Activated naive CD4-positive, alpha-beta T cell treated with anti-CD3 and anti-CD28 coated beads, Interleukin-2, amount 10 ng/mL, durations not matched to agents 7 days and 5 days (primary cell): ENCODE measurements around the gene PCDHGA10.
"Not testable (repeated sequence)": the region's sequence is repeated elsewhere in the genome, so short reads cannot be mapped to it uniquely, and the experiment has no call there.

Experiments used
- CTCF ChIA-PET: fragments of 350-600 bp; sonication (Branson Sonifier 250); formaldehyde crosslinking; loops from one replicate; lab custom pipeline; 2021; ENCODE audit warnings: antibody characterized with exemption; lab: Charles Lee
- DNase-seq: peaks from one replicate; pipeline ENCODE4 v3.0.0-alpha.2; 2020
- H3K27ac Mint-ChIP-seq: one replicate; pipeline ENCODE4 v1.8.0; 2021; ENCODE audit warnings: mild to moderate bottlenecking, moderate library complexity, mixed read lengths
- H3K27me3 Mint-ChIP-seq: one replicate; pipeline ENCODE4 v1.8.0; 2021; ENCODE audit warnings: mild to moderate bottlenecking, mixed read lengths
- H3K36me3 Mint-ChIP-seq: one replicate; pipeline ENCODE4 v1.8.0; 2021; ENCODE audit warnings: mixed read lengths
- H3K4me1 Mint-ChIP-seq: one replicate; pipeline ENCODE4 v1.8.0; 2021; ENCODE audit warnings: mixed read lengths
- H3K4me3 Mint-ChIP-seq: one replicate; pipeline ENCODE4 v1.8.0; 2021; ENCODE audit warnings: mild to moderate bottlenecking, moderate library complexity, mixed read lengths
- H3K9me3 Mint-ChIP-seq: one replicate; pipeline ENCODE4 v1.8.0; 2021; ENCODE audit warnings: mixed read lengths

PCDHGA10 gene

DNA sequence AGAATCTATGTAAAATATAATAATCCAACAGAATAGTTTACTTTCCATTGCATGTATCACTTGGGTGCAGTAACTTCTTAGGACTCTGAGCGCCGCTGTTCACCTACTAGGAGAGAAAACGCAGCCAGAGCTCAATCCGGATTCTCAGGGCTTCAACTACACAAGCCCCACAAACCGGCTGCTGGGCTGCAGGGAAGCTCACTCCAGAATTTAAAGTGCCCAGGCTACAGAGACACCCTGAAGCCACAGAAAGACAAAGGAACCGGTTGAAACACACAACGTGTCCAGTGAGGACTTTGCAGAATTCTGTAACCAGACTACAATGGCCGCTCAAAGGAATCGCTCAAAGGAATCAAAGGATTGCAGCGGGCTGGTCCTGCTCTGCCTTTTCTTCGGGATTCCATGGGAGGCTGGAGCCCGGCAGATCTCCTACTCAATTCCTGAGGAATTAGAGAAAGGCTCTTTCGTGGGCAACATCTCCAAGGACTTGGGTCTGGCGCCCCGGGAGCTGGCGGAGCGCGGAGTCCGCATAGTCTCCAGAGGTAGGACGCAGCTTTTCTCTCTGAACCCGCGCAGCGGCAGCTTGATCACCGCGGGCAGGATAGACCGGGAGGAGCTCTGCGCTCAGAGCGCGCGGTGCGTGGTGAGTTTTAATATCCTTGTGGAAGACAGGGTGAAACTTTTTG, at the start of gene PCDHGA10:
TSS of gene PCDHGA10 (plus strand) at position 134 of the 686 bp plus-strand sequence. CDS start at position 323, 189 bp downstream.
- peak within 1 kb of the TSS; percentile 78 for H3K4me3 Mint-ChIP-seq
- H3K9me3 Mint-ChIP-seq, result peaks cover 22% of the 10 kb centered on the region
- peaks cover 21% of the 10 kb centered on the region for H3K4me1 Mint-ChIP-seq
- H3K27me3 Mint-ChIP-seq, result peaks cover 79% of the 10 kb centered on the region
- CTCF ChIA-PET, result interaction anchor here (0.6 to 3.4 kb wide), 27 partner anchors 8 to 171 kb away, joined by 3 to 17 read pairs (median 4); partner anchors contain the start of genes PCDHGA11, PCDHGA9, PCDHGB5 and PCDHGC5
- H3K36me3 Mint-ChIP-seq, result peaks cover 18% of the 10 kb centered on the region
- peak; percentile 72 for DNase-seq
- H3K27ac Mint-ChIP-seq, result peak within 1 kb of the TSS; percentile 74

DNA sequence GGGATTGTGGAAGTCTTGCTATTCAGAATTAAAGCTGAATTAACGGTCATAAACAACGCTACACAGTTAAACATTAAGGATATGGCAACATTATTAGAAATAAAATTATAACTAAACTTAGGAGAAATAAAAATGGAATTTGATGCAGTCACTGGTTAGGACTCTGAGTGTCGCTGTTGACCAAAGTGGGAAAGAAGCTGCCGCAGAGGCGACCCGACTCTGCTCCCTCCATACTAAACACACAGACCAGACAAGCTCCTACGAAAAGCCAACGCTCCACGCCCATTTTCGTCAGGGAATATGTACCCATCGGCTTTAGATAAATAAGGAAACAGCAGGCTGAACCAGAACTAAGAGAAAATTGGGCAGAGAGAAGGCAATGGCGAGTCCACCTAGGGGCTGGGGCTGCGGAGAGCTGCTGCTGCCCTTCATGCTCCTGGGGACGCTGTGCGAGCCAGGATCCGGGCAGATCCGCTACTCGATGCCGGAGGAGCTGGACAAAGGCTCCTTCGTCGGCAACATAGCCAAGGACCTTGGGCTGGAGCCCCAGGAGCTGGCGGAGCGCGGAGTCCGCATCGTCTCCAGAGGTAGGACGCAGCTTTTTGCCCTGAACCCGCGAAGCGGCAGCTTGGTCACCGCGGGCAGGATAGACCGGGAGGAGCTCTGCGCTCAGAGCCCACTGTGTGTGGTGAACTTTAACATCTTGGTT, 48.7 kb upstream of the PCDHGA10 start, which contains the start of gene PCDHGA5:
TSS of gene PCDHGA5 (plus strand) at position 211 of the 709 bp plus-strand sequence. CDS start at position 380, 169 bp downstream.
- peaks cover 67% of the 10 kb centered on the region for H3K27me3 Mint-ChIP-seq
- peaks cover 38% of the 10 kb centered on the region for H3K9me3 Mint-ChIP-seq
- H3K4me3 Mint-ChIP-seq, result no peak within 1 kb of the TSS
- CTCF ChIA-PET, result interaction anchor here (0.7 to 1.5 kb wide), 4 partner anchors 16 to 57 kb away, joined by 3 to 4 read pairs (median 3); partner anchors contain the start of genes PCDHGA1 and PCDHGA11
- no peak for DNase-seq
- peaks cover 12% of the 10 kb centered on the region for H3K36me3 Mint-ChIP-seq
- no peaks in the 10 kb centered on the region for H3K4me1 Mint-ChIP-seq
- H3K27ac Mint-ChIP-seq, result peak within 1 kb of the TSS; percentile 24

DNA sequence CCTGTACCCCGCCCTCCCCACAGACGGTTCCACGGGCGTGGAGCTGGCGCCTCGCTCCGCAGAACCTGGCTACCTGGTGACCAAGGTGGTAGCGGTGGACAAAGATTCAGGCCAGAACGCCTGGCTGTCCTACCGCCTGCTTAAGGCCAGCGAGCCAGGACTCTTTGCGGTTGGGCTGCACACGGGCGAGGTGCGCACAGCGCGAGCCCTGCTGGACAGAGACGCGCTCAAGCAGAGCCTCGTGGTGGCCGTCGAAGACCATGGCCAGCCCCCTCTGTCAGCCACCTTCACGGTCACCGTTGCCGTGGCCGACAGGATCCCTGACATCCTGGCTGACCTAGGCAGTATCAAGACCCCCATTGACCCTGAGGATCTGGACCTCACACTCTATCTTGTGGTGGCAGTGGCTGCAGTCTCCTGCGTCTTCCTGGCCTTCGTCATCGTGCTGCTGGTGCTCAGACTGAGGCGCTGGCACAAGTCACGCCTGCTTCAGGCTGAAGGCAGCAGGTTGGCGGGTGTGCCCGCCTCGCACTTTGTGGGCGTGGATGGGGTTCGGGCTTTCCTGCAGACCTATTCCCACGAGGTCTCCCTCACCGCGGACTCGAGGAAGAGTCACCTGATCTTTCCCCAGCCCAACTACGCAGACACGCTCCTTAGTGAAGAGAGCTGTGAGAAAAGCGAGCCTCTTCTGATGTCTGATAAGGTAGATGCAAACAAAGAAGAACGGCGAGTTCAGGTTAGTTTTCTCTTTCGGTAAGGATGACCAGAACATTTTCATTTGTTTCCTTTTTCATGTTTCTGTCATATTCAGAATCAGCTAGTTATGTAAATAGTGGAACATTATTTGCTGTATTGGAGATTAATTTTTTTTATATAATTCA, 46.5 kb upstream of the PCDHGA10 start:
- Mint-ChIP-seq H3K27ac (no peak overlapping the region), H3K4me3 (no peak overlapping the region), H3K9me3 (peaks cover 34% of the 10 kb centered on the region), H3K36me3 (peaks cover 8% of the 10 kb centered on the region), H3K27me3 (peaks cover 72% of the 10 kb centered on the region), H3K4me1 (peaks cover 2% of the 10 kb centered on the region)
- CTCF ChIA-PET, result no interaction called here
- DNase-seq, result no peak

DNA sequence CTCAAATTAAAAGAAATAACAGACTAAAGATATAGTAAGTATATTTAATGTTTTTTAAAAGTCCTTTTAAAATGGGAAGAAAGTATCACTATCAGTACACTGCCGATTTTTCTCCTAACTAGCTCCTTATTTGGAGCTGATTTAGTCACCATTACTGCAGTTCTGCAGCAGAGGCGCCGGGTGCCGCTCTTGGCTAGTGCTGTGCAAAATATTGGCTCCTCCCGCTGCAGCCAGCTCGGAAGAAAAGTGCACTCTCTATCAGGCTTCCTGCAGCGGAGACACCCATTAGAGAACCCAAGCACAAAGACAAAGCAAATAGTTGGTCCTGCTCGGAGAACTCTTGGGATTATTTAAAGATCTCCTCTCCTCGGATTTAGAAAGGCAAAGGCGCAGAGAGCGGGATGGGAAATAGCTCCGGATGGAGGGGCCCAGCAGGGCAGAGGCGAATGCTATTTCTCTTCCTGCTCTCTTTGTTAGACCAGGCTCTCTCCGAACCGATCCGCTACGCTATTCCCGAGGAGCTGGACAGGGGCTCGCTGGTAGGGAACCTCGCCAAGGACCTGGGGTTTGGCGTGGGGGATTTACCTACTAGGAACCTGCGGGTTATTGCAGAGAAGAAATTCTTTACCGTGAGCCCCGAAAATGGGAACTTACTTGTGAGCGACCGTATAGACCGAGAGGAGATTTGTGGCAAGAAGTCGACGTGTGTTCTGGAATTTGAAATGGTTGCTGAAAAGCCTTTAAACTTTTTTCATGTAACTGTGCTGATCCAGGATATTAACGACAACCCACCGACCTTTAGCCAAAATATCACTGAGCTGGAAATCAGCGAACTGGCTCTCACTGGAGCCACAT, 42.6 kb upstream of the PCDHGA10 start, which contains the start of gene PCDHGB3:
TSS of gene PCDHGB3 (plus strand) at position 249 of the 855 bp plus-strand sequence. CDS start at position 402, 153 bp downstream.
- Mint-ChIP-seq H3K4me1 (peaks cover 4% of the 10 kb centered on the region), H3K4me3 (peak within 1 kb of the TSS; percentile 62), H3K9me3 (peaks cover 31% of the 10 kb centered on the region), H3K27me3 (peaks cover 74% of the 10 kb centered on the region), H3K36me3 (peaks cover 4% of the 10 kb centered on the region), H3K27ac (no peak within 1 kb of the TSS)
- DNase-seq, result peak; percentile 53
- CTCF ChIA-PET, result interaction anchor here (0.7 to 2.0 kb wide), 27 partner anchors 10 to 549 kb away, joined by 3 to 12 read pairs (median 3); partner anchors contain the start of genes PCDHA5, PCDHGA12, PCDHGB4 and PCDHGB5

DNA sequence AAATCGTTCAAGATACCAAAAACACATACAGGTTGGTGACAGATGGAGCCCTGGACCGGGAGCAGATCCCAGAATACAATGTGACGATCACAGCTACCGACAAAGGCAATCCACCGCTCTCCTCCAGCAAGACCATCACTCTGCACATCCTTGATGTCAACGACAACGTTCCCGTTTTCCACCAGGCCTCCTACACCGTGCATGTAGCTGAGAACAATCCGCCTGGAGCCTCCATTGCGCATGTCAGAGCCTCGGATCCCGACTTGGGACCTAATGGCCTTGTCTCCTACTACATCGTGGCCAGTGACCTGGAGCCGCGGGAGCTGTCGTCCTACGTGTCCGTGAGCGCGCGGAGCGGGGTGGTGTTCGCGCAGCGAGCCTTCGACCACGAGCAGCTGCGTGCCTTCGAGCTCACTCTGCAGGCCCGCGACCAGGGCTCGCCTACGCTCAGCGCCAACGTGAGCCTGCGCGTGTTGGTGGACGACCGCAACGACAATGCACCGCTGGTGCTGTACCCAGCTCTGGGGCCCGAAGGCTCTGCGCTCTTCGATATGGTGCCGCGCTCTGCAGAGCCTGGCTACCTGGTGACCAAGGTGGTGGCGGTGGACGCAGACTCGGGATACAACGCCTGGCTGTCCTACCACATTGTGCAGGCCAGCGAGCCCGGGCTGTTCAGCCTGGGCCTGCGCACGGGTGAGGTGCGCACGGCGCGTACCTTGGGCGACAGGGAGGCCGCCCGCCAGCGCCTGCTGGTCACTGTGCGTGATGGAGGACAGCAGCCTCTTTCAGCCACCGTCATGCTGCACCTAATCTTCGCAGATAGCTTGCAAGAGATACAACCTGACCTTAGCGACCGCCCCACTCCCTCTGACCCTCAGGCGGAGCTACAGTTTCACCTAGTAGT, 41.0 kb upstream of the PCDHGA10 start:
- CTCF ChIA-PET, result interaction anchor here (1.3 to 1.6 kb wide), 2 partner anchors 52 to 58 kb away, joined by 3 read pairs; partner anchors contain the start of genes PCDHGA12 and TAF7
- H3K4me3 Mint-ChIP-seq, result no peak overlapping the region
- no peak overlapping the region for H3K27ac Mint-ChIP-seq
- peaks cover 27% of the 10 kb centered on the region for H3K9me3 Mint-ChIP-seq
- peaks cover 4% of the 10 kb centered on the region for H3K36me3 Mint-ChIP-seq
- DNase-seq, result no peak
- peaks cover 70% of the 10 kb centered on the region for H3K27me3 Mint-ChIP-seq
- H3K4me1 Mint-ChIP-seq, result peaks cover 4% of the 10 kb centered on the region

DNA sequence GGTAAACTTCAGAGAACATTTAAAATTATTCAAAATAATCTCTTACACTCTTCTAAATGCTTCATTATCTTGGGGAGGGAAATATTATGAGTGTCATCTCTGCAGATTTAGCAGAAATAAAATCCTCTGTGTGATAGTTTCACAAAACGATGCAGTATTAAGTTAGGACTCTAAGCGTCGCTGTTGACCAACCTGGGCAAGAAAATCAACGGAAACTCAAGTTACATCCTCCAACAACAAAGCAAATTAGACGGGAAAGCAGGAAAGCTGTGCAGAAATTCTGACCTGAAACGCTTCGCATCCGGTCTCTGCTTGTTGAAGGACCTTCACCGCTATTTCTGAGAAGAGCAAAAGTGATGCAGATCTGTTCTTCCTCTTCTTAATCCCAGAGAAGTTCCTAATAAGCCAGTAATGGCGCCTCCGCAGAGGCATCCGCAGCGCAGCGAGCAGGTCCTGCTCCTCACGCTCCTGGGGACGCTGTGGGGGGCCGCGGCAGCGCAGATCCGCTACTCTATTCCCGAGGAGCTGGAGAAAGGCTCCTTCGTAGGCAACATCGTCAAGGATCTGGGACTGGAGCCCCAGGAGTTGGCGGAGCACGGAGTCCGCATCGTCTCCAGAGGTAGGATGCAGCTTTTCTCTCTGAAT, 39.0 kb upstream of the PCDHGA10 start, which contains the start of gene PCDHGA6:
TSS of gene PCDHGA6 (plus strand) at position 219 of the 645 bp plus-strand sequence. CDS start at position 412, 193 bp downstream.
- Mint-ChIP-seq H3K27me3 (peaks cover 67% of the 10 kb centered on the region), H3K9me3 (peaks cover 29% of the 10 kb centered on the region), H3K27ac (no peak within 1 kb of the TSS), H3K4me1 (peaks cover 4% of the 10 kb centered on the region), H3K36me3 (peaks cover 4% of the 10 kb centered on the region), H3K4me3 (peak within 1 kb of the TSS; percentile 12)
- no peak for DNase-seq
- CTCF ChIA-PET, result interaction anchor here (1.0 to 1.7 kb wide), 6 partner anchors 17 to 140 kb away, joined by 3 to 6 read pairs (median 4); partner anchors contain the start of gene PCDHGA10

DNA sequence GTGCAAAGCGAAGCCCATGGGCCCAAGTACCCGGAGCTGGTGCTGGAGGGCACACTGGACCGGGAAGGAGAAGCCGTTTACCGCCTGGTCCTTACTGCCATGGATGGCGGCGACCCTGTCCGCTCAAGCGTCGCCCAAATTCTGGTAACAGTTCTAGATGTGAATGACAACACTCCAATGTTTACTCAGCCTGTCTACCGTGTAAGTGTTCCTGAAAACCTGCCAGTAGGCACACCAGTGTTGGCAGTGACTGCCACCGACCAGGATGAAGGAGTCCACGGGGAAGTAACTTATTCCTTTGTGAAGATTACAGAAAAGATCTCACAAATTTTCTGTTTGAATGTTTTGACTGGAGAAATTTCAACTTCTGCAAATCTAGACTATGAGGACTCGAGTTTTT, 38.2 kb upstream of the PCDHGA10 start:
- Mint-ChIP-seq H3K36me3 (peaks cover 4% of the 10 kb centered on the region), H3K4me1 (peaks cover 4% of the 10 kb centered on the region), H3K9me3 (peaks cover 29% of the 10 kb centered on the region), H3K4me3 (no peak overlapping the region), H3K27me3 (peaks cover 61% of the 10 kb centered on the region), H3K27ac (no peak overlapping the region)
- CTCF ChIA-PET, result interaction anchor here (1.0 to 1.6 kb wide), 4 partner anchors 22 to 139 kb away, joined by 3 to 6 read pairs (median 4); partner anchors contain the start of gene PCDHGA10
- DNase-seq, result no peak

DNA sequence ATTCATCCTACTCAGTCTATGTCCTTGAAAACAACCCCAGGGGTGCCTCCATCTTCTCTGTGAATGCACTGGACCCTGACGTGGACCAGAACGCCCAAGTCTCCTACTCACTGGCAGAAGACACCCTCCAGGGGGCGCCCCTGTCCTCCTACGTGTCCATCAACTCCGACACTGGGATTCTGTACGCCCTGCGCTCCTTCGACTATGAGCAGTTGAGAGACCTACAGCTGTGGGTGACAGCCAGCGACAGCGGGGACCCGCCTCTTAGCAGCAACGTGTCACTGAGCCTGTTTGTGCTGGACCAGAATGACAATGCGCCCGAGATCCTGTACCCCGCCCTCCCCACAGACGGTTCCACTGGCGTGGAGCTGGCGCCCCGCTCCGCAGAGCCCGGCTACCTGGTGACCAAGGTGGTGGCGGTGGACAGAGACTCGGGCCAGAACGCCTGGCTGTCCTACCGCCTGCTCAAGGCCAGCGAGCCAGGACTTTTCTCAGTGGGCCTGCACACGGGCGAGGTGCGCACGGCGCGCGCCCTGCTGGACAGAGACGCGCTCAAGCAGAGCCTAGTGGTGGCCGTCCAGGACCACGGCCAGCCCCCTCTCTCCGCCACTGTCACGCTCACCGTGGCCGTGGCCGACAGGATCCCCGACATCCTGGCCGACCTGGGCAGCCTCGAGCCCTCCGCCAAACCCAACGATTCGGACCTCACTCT, 37.2 kb upstream of the PCDHGA10 start:
- DNase-seq, H3K4me3 Mint-ChIP-seq, CTCF ChIA-PET, H3K27ac Mint-ChIP-seq, H3K36me3 Mint-ChIP-seq, H3K4me1 Mint-ChIP-seq: not testable (repeated sequence)
- peaks cover 29% of the 10 kb centered on the region for H3K9me3 Mint-ChIP-seq
- peaks cover 56% of the 10 kb centered on the region for H3K27me3 Mint-ChIP-seq

DNA sequence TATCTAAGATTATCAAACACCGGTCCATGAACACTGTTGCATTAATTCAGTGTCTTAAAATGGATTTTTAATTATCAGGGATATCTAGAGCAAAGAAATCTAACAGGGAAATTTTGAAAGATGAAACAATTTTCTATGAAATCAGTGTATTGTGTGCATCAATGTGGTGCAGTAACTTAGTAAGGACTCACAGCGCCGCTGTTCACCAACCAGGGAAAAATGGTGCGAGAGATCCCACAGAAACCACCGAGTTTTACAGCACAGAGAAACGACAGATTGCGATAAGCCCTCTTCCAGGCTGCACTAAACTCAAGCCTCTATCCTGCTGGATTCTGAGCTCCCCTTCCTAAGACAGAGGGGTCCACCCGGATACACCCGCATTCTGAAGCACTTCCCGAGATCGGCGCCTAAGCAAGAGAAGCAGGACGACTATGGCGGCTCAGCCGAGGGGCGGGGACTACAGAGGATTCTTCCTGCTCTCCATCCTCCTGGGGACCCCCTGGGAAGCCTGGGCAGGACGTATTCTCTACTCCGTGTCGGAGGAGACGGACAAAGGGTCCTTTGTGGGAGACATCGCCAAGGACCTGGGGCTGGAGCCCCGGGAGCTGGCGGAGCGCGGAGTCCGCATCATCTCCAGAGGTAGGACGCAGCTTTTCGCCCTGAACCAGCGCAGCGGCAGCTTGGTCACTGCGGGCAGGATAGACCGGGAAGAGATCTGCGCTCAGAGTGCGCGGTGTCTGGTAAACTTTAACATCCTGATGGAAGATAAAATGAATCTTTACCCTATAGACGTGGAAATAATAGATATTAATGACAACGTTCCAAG, 30.1 kb upstream of the PCDHGA10 start, which contains the start of gene PCDHGA7:
TSS of gene PCDHGA7 (plus strand) at position 274 of the 826 bp plus-strand sequence. CDS start at position 432, 158 bp downstream.
- Mint-ChIP-seq H3K4me3 (peak within 1 kb of the TSS; percentile 54), H3K9me3 (peaks cover 14% of the 10 kb centered on the region), H3K36me3 (no peaks in the 10 kb centered on the region), H3K27me3 (peaks cover 43% of the 10 kb centered on the region), H3K4me1 (no peaks in the 10 kb centered on the region), H3K27ac (no peak within 1 kb of the TSS)
- no peak for DNase-seq
- CTCF ChIA-PET, result interaction anchor here (1.1 kb wide), 1 partner anchor 38 kb away, joined by 3 read pairs; the partner anchor contains the start of gene PCDHGA11

DNA sequence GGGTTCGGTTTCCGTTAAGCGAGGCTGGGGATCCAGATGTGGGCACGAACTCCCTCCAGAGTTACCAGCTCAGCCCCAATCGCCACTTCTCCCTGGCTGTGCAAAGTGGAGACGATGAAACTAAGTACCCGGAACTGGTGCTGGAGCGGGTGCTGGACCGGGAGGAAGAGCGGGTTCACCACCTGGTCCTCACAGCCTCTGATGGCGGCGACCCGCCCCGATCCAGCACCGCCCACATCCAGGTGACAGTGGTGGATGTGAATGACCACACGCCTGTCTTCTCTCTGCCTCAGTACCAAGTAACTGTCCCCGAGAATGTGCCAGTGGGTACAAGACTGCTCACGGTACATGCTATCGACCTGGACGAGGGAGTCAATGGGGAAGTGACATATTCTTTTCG, 29.4 kb upstream of the PCDHGA10 start:
- Mint-ChIP-seq H3K27ac (no peak overlapping the region), H3K9me3 (peaks cover 14% of the 10 kb centered on the region), H3K36me3 (peaks cover under 1% of the 10 kb centered on the region), H3K4me1 (no peaks in the 10 kb centered on the region), H3K4me3 (no peak overlapping the region), H3K27me3 (peaks cover 46% of the 10 kb centered on the region)
- DNase-seq, result no peak
- CTCF ChIA-PET, result interaction anchor here (1.1 kb wide), 1 partner anchor 37 kb away, joined by 3 read pairs; the partner anchor contains the start of gene PCDHGA11
